Fibroblast of gingiva (primary cell): ENCODE measurements around the gene UNC45B.
"Not testable (repeated sequence)": the region's sequence is repeated elsewhere in the genome, so short reads cannot be mapped to it uniquely, and the experiment has no call there.

Experiments used
- DNase-seq: peaks from one replicate; pipeline ENCODE4 v3.0.0-alpha.2; 2011; ENCODE audit warnings: low read depth

The UNC45B gene

DNA sequence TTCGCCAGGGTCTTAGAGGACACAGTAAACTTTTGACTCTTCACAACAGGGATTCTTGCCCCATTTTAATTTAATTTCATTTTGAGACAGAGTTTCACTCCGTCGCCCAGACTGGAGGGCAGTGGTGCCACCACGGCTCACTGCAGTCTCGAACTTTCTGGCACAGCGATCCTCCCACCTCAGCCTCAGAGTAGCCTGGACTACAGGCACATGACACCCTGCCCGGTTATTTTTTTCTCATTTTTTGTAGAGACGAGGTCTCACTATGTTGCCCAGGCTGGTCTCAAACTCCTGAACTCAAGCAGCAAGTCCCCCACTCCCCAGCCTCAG lies 5.2 kb upstream of the UNC45B start:
- DNase-seq = no peak

GRCh38 chr17:35144840-35145239 lies 2.8 kb upstream of the UNC45B start:
- DNase-seq = no peak

DNA sequence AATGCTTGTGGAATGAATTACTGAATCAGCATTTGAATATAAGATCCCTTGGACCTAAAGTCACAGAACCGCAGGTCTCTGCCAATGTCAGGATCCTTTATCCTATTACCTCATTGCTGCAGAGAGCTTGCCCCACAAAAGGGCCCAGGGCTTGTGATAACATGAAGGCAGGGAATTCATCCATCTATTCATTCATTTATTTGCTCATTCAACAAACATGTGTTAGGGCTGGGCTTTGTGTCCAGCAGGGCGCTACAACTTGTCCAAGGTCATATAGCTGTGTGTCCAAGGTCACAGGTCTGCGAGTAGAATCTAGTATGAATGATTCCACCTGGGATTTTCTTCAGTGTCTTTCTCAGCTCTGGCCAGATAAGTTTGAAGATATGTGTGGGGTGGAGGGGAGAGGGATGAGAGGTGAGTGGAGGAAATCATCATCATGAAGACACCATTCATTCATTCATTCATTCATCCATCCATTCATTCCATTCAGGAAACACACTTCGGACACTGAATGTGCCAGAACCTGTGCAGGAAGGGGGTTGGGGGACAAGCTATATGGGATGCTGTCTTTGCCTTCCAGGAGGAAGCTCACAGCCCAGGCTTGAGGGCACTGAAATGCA lies 1.3 kb upstream of the UNC45B start:
- no peak for DNase-seq

DNA sequence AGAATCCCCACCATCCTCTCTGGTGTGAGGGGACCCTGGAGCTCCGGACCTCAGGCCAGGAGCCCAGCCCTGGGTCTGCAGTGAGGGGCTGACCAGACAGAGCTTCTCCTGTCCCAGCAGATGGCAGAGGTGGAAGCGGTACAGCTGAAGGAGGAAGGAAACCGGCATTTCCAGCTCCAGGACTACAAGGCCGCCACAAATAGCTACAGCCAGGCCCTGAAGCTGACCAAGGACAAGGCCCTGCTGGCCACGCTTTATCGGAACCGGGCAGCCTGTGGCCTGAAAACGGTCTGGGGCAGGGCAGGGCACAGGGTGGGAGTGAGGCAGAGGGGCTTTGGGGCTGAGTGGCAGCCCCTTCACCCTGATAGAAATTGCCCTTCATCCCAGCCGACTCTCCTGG lies 527 bp downstream of the UNC45B start:
- no peak for DNase-seq

- no peak for DNase-seq
Observed at GRCh38 chr17:35149941-35150340, 2.3 kb downstream of the UNC45B start.

DNA sequence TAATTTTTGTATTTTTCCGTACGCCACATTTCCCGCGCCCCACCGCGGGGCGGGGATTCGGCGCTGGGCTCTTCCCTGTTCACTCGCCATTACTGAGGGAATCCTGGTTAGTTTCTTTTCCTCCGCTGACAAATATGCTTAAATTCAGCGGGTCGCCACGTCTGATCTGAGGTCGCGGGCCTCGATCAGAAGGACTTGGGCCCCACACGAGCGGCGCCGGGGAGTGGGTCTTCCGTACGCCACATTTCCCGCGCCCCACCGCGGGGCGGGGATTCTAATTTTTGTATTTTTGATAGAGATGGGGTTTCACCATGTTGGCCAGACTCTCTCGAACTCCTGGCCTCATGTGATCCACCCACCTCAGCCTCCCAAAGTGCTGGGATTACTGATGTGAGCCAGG lies 3.5 kb downstream of the UNC45B start:
- DNase-seq = not testable (repeated sequence)

GRCh38 chr17:35152421-35153140 lies 5.0 kb downstream of the UNC45B start:
- no peak for DNase-seq

DNA sequence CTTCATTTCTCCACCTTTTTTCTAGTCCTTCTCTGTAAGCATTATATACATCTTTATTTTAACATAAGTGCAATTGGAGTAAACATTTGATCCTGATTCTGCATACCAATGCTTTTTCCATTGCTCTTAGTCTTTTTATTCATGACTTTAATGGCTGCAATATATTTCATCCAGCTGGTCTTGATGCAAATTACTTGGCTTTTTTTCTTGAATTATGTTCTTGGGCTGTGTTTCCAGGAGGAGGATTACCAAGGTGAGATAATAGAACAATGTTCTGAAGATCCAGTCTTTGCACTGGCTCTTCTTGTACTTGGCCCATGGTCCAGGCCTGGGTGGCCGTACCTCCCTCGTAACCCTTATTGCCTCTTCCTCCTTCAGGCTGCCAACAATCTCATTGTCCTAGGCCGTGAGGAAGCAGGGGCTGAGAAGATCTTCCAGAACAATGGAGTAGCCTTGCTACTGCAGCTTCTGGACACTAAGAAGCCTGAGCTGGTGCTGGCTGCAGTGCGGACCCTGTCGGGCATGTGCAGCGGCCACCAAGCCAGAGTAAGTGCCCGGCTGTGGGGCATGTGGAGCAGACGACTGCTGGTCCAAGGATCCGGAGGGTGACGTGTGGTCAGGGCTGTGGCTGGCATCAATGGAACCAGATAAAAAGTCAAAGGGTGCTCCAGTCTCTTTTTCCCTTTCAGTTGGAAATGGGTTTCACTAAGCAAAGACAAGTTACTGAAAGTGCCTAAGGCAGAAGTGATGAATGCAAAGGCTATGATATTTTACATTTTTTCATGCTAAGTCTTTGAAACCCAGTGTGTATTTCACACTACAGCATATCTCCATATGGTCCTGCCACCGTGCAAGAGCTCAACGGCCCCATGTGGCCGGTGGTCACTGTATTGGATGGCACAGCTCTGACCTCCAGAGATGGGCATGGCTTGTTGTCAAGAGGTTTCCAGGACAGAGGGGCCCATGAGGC lies 6.9 kb downstream of the UNC45B start:
- DNase-seq = no peak

DNA sequence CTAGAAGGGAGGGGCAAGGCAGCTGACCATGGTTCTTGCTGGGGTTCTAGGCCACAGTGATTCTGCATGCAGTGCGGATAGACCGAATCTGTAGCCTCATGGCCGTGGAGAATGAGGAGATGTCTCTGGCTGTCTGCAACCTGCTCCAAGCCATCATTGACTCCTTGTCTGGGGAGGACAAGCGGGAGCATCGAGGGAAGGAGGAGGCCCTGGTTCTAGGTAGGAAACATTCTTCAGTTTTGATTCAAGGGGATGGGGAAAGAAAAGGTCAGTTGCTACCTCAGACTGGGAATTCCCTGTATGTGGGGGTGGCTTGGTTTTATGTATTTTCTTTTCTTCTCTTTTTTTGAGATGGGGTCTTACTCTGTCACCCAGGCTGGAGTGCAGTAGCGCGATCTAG lies 7.6 kb downstream of the UNC45B start:
- no peak for DNase-seq

DNA sequence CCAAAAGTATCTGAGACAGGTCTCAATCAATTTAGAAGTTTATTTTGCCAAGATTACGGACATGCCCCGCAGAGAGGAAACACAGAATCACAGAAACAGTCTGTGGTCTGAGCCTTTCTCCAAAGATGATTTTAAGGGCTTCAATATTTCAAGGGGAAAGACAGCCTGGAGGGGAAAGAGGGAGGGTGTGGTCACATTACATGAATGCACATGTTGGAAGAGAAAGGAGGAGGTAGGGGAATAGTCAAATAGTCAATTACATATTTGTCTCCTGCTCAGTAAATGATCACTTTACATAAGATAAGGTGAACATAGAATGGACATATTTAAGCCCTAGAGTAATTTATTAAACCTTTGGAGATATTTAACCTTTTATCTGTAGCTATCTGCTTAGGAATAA lies 12.3 kb downstream of the UNC45B start:
- no peak for DNase-seq

DNA sequence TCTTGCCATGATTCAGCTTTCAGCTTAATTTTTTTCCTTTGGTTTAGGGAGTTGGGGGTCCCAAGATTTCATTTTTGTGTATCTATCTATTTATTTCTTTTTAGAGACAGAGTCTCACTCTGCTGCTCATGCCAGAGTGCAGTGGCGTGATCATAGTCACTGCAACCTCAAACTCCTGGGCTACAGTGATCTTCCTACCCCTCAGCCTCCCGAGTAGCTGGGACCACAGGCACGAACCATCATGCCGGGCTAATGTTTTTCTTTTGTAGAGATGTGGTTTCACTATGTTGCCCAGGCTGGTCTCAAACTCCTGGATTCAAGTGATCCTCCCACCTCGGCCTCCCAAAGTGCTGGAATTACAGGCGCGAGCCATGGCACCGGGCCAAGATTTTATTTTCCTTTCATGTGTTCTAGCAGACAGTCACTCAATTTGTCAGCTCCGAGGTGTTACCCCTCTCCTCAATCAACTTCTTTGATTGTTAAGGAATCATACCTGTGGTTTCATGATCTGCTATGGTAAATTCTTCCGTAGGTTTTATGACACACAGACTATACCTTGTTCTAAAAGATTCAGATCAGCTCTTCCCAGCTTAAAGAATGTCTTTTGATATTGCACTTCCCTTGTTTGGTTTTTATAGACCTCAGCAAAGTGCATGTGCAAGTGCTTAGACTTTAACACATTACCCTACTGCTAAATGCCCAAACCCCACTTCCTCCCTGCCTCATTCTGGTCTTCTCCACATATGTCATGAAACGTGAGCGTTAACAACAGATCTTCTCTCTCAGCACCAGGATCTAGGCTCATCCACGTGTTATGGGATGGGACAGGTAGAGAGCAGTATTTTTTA lies 13.0 kb downstream of the UNC45B start:
- no peak for DNase-seq

DNA sequence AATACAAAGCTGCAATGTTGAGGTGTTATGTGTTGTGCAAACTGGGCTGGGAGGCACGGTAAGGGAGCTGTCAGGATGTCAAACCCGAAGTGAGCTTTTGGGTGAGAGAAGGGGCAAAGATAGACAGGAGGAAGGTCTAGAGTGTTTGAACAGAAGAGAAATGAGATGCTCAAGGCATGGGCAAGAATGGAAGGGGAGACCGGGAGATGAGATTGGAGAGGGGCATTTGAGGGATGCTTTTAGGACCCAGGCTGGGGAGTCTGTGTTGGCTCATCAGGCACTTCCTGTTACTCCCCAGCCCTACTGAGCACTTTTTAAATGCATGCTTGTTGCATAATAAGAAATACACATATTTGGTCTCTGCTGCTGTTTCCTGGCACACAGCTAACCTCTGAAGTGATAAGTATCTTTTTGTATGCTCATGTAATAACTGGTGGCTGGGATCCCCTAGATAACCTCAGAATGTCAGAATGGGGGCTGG lies 13.7 kb downstream of the UNC45B start:
- DNase-seq = no peak

DNA sequence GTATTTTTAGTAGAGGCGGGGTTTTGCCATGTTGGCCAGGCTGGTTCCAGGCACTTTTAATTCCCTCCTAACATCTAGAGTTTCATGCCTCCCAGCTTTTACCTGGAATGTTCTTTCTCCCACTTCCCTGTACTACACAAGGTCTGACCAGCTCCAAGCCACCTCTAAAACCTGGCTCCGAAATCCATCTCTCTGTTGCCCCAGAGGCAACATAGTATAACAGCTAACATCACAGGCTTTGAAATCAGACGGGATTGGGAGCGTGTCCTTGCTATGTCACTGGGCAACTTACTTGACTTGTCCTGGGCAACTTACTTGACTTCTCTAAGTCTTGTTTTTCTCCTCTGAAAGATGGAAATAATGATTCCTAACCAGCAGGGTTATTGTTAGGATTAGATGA lies 15.1 kb downstream of the UNC45B start:
- no peak for DNase-seq

GRCh38 chr17:35163886-35164285 lies 16.3 kb downstream of the UNC45B start:
- no peak for DNase-seq

DNA sequence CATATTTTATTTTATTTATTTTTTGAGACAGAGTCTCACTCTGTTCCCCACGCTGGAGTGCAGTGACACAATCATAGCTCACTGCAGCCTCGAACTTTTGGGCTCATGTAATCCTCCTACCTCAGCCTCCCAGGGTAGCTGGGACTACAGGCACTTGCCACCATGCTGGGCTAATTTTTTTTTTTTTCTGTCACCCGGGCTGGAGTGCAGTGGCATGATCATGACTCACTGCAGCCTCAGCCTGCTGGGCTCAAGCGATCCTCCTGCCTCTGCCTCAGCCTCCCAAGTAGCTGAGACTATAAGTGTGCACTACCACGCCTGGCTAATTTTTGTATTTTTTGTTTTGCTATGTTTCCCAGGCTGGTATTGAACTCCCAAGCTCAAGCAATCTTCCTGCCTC lies 17.1 kb downstream of the UNC45B start:
- DNase-seq = no peak

- DNase-seq = no peak
Observed at GRCh38 chr17:35166526-35166925, 18.9 kb downstream of the UNC45B start.

- no peak for DNase-seq
Observed at GRCh38 chr17:35167046-35167445, 19.4 kb downstream of the UNC45B start.

DNA sequence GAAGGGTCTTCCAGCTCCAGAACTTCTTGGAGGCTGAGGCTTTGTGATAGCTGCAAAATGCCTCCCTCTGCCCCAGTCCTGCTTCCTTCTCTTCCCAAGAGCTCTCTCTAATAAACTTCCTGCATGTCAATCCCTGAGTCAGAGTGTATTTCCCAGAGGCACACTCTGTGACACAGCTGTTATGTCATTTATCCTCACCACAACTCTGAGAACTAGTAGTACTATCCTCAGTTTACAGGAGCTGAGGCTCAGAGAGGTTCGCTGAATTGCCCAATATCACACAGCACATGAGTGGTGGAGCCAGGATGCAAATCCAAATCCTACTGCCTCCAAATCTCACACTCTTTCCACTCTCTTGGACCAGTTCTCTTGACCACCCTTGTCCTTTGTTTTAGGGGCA lies 20.0 kb downstream of the UNC45B start:
- no peak for DNase-seq

DNA sequence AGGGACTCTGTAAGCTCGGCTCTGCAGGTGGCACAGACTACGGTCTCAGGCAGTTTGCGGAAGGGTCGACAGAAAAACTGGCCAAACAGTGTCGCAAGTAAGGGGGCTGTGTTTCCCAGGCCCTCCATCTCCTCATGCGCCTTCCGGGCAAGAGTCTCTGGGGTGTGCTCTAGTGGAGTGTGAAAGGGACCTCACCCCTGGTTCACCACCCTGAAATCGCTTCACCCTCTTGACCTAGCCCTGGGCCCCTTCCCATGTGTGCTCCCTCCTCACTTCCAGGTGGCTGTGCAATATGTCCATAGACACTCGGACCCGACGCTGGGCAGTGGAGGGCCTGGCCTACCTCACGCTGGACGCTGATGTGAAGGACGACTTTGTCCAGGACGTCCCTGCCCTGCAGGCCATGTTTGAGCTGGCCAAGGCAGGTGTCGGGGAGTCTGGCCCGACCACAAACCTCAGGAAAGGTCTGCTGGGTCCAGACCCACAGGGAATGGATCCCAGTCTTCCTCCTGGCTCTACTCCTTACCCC lies 22.3 kb downstream of the UNC45B start:
- DNase-seq = no peak

DNA sequence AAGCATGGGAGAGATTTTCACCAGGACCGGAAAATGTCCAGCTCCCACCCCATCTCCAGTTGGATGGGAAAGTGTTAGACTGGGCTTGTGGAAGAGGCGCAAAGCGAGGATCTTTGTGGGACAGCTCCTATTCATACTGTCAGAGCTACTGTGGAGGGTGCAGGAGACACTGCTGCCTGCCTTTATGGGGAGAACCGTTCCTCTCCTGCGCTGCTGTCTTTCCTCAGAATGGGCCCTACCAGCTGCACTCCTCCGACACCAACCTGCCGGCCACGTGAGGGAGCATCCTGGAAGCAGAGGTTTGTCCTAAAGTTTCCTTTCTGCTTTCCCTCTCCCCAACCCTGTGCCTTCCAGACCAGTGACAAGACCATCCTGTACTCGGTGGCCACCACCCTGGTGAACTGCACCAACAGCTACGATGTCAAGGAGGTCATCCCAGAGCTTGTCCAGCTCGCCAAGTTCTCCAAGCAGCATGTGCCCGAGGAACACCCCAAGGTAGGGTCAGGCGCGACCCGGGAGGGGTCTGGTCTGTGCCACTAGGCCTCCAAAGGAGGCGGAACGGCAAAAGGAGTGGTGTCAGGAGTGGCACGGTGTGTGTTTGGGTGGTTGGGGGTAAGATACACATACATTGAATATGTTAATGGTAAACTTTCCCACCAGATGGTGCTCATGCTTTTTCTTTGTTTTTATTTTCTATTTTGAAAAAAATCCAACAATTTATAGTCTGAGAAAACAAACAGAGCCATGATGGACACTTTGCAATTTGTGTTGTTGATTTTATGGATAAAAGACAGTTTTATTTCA lies 23.6 kb downstream of the UNC45B start:
- DNase-seq = no peak

DNA sequence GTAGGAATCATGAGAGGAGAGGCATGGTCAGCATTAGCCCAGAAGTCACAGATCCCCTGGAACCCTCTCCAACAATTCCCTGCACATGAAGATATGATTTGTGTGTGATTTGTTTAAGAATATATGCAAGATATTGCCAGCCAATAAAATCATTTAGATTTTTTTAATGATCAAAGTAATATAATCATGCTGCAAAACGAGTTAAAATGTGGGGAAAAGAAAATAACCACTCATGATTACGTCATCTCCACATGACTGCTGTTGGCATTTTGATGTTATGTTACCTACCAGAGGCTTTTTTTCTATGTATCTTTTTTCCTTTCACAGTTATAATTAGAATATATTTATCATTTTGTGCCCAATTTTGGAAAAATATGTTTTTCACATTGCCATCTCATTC lies 24.2 kb downstream of the UNC45B start:
- DNase-seq = no peak
